ENCODE results near the gene BAIAP3.

DNA sequence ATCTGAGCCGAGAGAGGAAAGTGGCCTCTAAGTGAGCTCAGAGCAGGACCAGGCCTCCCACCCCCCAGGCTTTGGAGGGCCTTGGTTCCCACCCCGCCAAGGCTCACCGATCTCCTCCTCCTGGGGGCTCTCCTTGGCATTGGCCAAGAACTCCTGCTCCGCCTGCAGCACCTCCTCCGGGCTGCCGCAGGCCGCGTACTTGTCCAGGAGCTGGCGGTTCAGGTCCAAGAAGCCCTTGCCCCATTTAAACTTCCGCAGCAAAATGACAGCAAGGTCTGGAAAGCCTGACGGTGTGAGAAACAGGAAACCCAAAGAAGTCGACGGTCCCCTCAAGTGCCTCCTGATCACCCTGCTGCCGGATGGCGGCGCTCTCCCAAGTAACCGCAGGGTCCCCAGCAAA is 16.5 kb downstream of the BAIAP3 start:
- TF ChIP-seq ARNT (IDR thresholded peaks at IDR 0.05): no peak
- no peak for TF ChIP-seq FOXK2 (IDR thresholded peaks at IDR 0.05)
- TF ChIP-seq BHLHE40 (IDR thresholded peaks at IDR 0.05; ENCODE audit: borderline replicate concordance): no peak
- TF ChIP-seq, protein P1, sequence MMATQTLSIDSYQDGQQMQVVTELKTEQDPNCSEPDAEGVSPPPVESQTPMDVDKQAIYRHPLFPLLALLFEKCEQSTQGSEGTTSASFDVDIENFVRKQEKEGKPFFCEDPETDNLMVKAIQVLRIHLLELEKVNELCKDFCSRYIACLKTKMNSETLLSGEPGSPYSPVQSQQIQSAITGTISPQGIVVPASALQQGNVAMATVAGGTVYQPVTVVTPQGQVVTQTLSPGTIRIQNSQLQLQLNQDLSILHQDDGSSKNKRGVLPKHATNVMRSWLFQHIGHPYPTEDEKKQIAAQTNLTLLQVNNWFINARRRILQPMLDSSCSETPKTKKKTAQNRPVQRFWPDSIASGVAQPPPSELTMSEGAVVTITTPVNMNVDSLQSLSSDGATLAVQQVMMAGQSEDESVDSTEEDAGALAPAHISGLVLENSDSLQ (IDR thresholded peaks at IDR 0.05): no peak
- TF ChIP-seq LEF1 (IDR thresholded peaks at IDR 0.05; ENCODE audit: borderline replicate concordance): no peak
- no peak for TF ChIP-seq CTBP1 (IDR thresholded peaks at IDR 0.05; ENCODE audit: borderline replicate concordance)
- TF ChIP-seq SP1 (IDR thresholded peaks at IDR 0.05): no peak
- TF ChIP-seq HDGF (IDR thresholded peaks at IDR 0.05; ENCODE audit: borderline replicate concordance): no peak
- TF ChIP-seq TARDBP (IDR thresholded peaks at IDR 0.05): no peak
- TF ChIP-seq FOXM1 (IDR thresholded peaks at IDR 0.05; ENCODE audit: borderline replicate concordance): no peak
- TF ChIP-seq NFRKB (IDR thresholded peaks at IDR 0.05): no peak
- no peak for TF ChIP-seq SUZ12 (IDR thresholded peaks at IDR 0.05)

All from HEK293T (cell line).